Ecto neural progenitor cell (in vitro differentiated cells): ENCODE results near the gene CCDC97.
A peak's percentile ranks its signal among the peaks of the same experiment; 100 is the strongest.

Experiments used
- DNase-seq: peaks from one replicate; pipeline ENCODE4 v3.0.0-alpha.2; 2018; ENCODE audit warnings: low spot score

CCDC97 gene

DNA sequence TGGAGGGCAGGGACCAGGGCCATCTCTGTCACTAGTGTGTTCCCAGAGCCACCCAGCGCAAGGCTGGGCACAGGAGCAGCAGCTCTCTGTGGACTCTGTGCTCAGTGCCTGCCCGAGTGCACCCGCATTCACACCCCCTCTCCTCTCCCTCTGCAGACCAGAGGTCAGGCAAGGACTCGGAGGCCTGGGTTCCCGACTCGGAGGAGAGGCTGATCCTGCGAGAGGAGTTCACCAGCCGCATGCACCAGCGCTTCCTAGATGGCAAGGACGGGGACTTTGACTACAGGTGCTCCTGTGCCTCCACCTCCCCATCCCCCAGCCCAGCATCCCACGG, 10.2 kb downstream of the CCDC97 start:
- DNase-seq, result no peak

DNA sequence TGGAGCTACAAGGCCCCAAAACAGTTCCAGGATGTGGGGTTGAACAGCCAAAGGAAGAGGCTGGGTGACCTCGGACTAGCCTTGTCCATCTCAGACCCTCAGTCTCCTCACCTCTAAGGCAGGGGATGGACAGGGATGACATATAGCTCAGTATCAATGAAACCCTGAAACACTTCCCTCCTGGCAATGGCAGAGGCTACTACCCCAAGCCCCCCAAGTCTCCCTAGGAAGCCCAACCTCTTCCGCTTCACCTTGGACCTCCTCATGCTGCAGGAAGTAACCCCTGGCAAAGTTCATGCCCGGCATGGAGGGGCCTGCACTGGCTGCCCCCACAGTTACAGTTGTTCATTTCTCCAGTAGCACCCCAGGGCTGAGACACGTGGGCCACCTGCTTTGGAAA, 10.6 kb downstream of the CCDC97 start:
- DNase-seq, result no peak

DNA sequence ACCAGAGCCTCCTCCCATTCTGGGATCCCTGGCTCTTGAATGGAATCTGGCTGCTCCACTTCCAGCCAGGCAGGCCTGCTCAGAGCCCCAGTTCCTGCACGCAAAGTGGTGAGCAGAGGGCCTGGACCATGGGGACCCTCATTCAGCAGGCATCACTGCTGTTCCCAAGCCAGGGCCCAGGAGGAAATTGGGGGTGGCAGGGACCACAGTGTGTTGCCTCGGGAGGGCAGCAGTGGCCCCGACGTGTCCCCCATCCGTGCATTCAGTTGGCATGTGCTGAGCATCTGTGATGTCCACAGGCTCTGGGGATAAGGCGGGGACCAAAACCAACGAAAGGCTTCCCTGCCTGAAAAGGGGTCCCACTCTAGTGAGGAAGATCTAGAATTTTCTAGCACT, 11.2 kb downstream of the CCDC97 start:
- no peak for DNase-seq

DNA sequence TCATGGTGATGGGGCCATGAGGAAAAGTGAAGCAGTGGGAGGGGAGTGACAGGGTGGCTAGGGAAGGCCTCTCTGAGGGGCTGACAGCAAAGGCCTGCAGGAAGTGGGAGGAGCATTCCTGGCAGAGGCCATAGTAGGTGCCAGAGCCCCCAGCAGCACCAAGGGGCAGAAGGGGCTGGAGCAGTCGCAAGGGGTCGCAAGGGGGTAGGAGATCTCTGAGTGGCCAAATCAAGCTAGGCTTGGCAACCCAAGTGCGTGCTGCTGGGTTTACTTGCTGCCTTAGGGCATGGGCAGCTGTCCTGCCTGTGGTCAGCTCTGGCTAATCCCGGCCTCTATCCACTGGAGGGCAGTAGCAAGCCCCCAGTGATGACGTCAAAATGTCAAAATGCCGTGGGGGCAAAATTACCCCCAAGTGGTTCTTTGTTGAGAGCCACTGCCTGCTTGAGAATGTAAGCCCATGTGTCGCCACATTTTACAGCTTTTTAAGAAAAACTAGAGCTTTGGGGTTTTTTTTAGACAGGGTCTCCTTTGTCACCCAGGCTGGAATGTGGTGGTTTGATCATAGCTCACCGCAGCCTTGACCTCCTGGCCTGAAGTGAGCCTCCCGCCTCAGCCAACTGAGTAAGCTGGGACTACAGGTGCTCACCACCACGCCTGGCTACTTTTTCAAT, 11.8 kb downstream of the CCDC97 start:
- DNase-seq, result peak; percentile 73

DNA sequence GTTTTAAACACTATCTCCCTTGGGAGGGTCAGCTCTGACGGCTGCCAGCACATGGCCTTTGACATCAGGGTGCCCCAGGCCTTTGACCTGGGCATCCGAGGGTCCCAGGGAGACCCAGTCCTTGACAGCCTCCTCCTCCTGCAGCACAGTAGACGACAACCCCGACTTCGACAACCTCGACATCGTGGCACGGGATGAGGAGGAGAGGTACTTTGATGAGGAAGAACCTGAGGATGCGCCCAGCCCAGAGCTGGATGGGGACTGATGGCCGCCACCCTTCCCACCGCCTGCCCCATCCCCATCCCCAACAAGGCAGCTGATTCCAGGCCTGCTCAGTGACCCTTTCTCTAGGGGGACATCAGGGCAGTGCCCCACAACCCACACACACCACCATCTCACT, 12.5 kb downstream of the CCDC97 start:
- no peak for DNase-seq

DNA sequence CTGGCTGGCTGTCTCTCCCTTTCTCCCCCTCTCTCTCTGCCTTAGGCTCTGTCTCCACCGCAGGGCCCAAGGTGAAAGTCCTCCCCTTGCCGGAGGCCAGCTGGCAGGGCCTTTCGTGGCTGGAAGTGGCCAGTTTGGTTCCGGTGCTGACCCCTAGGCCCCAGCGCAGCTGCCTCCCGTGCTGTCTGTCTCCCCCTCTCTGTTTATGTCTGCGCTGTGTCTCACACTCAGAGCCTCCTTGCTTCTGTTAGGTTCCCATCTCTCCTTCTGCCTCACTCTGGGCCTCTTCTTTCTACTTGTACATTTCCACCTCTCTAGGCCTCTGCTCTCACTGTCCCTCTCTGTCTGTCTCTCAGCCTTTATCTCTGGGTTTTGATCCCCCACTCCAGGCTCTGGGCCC, 13.1 kb downstream of the CCDC97 start:
- DNase-seq, result no peak

DNA sequence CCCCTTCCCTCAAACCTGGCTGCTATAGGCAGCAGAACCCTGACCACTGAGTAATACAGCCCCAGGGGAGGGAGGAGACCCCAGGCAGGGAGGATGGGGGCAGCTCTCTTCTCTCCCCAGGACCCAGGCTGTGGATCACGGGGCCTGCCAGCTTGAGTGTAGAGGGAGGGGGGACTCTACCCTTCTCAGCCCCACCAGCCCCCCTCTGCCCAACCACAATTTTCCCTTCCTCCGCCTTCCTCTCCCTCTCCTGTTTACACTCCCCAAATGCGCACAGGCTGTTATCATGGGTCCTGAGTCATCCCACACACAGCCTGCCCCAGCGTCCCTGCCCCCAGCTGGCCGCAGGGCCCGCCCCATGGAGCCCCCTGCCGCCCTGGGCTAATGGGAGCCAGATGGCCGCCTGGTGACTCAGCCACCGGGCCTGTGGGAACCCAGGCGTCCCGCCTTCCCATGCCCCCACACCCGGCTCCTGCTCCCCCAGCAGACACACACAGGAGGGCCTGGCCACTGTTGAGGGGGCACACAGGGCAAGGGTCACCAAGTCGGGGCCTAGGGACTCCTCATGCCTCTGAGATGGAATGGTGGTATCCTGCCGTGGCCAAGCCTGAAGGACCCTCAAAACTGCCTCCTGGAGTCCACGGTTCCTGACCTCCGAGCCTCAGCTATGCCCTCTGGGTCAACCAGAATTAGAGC, 13.6 kb downstream of the CCDC97 start:
- no peak for DNase-seq

DNA sequence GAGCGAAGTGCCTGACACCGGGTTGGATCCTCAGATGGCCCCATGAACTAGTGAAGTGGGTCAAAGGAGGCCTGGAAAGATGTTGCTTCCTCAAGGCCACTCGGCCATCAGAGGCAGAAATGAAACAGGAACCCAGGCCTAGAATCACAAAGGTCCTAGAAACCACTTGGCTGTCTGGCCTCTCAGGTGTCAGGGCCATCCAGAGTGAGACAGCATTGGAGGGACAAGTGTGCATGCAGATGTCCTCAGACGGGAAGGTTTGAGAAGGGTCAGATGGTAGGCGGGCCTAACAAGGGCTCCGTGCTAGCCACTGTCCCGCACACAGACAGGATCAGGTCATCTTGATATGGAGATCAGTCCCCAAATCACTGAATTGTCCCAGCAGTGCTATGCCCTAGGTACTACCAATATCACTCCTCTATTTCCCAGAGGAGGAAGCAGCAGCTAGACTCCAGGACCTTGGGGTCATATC, 14.3 kb downstream of the CCDC97 start:
- DNase-seq, result no peak

DNA sequence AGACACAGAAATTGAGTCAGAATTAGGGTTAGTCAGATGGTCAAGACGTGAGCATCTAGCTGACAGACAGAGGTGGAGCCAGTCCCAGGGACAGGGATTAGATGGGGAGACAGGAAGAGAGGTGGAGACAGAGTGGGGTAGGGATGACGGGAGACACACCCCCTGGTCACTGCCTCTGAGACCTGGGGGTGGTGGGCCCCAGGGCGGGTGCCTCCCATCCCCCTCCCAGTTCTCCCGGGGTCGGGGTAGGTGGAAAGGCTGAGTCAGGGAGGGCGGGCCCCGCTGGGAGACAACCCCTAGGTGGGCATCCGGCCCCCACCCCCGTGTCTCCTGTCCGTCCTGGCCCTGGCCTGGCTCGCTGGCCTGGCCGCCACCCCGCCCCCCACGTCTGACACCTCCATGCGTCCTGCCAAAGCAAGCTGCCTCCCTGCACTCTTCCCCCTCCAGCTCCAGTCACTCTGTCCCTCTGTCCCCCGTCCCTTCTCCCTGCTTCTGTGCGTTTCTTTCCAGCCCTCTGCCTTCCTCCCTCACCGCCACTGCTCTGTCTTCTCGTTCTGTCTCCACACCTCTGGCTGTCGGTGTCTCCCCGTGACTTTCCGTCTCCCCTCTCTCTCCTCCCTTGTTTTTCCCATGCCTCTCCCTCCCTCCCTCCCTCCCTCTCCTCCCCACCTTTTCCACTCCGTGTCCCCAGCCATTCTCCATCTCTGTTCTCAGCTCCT, 15.1 kb downstream of the CCDC97 start:
- no peak for DNase-seq

DNA sequence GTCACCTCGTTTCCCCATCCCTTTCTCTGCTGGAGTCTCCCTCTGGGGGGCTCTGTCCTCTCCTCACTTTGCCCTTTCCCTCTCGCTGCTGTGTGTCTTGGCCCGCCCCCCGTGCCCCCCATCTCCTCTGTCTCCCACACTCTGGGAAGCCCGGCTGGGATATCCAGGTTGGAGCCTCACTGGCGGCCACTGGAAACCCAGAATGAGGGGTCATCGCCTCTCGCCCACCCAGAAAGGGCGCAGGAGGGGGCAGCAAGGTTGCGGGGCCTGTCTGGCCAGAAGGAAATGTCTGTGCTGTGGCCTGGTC, 15.6 kb downstream of the CCDC97 start:
- DNase-seq, result no peak

DNA sequence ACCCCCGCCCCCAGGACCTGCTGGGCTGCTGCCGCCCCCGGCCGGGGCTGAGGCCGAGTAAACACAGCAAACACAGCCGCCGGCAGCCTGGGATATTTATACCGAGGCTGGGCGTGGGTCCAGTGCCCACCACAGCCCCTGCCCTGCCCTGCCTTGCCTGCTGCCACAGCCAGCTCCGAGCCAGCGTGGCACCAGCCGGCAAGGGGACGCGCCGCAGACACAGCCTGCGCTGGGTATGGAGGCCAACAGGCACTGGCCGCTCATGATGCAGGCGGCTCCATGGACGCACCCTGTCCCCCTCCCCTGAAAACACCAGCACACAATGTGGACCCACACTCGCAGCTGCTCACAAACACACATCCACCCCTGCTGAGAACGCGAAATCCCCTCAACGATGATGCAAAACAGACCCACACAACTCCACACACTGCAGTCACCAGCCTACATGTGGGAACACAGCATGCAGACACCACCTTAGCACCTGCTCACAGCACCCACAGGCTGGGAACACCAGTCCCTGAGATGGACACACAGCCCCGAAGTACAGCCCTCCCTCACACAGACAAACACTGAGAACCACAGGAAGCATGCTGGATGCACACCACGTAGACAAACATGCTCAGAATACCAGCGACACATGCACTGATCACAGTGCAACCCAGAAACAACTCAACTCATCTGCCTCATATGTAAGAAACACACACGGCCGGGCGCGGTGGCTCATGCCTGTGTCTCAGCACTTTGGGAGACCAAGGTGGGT, 16.2 kb downstream of the CCDC97 start:
- DNase-seq, result no peak

DNA sequence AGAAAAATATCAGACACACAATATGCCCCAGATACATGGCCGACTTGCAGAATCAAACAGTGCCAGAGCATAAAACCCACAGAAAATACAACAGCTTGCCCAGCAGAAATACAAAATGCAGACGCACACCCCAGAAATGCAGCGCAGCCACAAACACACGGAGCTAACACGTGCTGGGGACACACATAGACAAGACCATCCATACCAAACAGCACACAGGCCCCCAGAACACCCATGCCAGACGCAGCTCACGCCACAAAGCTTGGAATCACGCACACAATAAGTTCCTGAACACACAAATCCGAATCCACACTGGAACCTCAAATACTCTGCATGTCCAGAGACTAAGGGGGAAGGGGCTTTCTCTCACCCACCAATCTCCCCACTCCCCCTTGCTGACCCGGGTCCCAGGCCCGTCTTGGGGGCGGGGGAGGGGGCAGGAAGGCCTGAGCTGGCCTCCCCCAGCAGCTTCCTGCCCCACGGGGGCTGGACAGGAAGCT, 17.2 kb downstream of the CCDC97 start:
- DNase-seq, result no peak

DNA sequence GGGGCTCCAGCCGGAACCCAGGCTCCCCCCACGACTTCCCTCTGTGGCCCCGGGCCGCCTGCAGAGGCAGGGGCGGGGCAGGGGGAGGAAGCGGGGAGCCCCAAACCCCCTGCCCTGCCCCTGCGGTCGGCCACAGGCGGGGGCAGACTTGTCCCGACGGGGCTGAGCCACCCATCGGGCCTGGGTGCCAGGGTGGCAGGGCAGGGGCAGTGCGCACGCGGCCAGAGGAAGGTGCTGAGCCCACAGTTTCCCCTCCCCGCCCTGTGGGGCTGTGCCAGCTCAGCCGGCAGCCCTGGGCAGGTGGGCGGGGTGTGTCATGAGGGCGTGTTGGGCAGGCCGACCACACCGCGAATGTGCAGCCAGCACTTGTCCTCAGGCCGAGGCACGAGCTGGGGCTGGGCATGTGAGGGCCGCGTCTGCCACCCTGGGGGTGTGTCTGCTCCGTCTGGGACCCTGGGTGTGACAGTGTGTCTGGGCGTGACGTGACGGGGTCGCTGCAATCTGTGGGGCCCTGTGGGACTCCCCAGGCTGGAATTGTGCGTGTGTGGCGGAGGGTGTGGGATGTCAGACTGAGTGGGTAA, 17.7 kb downstream of the CCDC97 start:
- DNase-seq, result no peak

DNA sequence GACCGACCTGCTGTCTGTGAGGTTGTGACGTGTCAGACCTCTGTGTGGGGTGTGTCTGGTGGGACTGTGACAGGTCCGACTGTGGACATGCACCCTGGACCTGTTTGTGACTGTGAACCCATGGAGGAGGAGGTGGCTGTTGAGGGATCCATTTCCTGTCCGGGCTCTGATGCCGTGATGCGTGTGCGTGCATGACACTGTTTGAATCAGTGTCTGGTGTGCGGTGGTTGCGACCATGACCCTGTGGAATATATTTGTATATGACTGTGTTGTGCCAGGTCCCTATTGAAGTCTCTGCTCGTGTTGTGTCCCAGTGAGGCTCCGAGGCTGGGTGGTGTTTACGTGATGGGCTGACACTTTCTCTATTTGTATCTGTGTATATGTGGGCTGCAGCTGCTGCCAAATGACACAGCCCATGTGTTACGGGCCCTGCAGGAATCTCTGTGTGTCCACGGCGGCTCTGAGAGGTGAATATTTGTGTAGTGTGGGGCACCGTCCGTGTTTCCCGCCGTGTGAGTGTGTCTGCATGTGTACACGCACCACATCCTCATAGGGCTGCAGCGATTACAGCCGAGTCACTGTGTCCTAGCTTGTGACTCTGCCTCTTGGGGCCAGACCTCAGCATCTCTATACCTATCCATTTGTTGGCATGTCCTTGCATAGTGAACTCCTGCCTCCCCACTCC, 18.3 kb downstream of the CCDC97 start:
- no peak for DNase-seq

DNA sequence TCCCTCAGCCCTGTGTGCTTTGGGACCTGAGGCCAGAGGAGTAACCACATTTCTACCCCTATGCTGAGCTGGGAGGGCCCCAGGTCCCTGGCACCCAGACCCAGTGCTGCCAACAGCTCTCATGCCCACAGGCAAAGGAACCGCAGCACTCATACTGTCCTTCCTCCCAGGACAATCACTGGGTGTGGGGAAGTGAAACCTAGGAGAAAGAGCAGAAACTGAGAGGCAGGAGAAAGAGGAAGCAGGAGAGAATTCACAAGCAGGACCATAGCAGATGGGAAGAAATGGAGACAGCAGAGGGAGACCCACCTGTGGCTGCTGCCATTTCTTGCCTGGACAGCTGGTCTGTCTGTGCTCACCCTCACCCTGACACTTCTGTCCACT, 18.9 kb downstream of the CCDC97 start:
- DNase-seq, result no peak

DNA sequence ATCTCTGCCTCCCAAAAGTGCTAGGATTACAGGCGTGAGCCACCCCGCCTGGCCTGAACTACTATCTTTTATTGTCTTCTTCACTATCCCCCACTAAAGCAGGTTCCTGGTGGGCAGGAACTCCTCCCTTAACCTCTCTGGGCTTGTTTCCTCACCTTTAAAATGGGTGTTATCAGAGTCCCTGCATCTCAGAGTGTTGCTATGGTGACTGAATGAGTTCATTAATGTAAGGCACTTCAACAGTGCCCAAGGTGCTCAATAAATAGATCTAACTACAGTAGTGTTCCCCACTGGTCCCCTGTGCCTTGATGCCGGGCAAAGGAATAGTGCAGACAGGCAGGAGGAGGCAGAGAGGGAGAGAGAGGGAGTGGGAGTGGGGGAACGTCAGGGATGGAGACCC, 20.5 kb downstream of the CCDC97 start:
- no peak for DNase-seq

DNA sequence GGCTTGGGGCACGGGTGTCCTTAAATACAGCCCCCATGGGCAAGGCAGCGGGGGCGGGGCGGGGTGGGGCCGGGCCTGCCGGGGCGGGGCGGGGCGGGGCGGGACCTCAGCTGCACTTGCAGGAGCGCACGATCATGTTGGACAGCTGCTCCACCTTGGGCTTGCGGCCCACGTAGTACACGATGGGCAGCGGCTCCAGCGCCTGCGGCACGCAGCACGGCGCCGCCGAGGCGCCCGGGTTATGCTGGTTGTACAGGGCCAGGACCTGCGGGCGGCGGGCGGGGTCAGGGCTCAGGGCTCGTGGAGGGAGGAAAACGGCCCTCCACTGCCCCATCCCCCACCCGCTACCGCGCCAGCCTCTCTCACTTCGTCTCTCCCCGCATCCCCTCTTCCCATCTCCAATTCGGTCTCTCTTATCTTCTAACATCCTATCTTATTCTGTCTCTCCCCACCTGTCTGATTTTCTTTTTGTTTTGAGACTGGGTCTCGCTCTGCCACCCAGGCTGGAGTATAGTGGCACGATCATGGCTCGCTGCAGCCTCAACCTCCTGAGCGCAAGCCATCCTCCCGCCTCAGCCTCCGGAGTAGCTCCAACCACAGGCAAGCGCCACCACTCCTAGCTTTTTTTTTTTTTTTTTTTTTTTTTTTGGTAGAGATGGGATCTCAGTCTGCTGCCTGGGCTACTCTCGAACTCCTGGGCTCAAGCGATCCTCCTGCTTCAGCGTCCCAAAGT, 21.1 kb downstream of the CCDC97 start:
- no peak for DNase-seq

DNA sequence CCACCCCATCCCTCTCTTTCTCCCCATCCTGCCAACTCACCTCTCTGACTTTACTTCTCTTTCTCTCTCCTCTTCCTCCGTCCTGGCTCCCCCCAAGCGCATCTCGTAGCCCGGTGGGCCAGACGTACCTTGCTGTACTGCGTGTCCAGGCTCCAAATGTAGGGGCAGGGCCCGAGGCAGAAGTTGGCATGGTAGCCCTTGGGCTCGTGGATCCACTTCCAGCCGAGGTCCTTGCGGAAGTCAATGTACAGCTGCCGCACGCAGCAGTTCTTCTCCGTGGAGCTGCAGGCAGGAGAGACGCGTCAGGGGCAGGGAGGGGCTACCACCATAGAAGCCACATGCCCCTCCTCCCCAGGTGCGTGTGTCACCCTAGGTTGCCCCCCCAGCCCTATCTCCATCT, 22.0 kb downstream of the CCDC97 start:
- no peak for DNase-seq

DNA sequence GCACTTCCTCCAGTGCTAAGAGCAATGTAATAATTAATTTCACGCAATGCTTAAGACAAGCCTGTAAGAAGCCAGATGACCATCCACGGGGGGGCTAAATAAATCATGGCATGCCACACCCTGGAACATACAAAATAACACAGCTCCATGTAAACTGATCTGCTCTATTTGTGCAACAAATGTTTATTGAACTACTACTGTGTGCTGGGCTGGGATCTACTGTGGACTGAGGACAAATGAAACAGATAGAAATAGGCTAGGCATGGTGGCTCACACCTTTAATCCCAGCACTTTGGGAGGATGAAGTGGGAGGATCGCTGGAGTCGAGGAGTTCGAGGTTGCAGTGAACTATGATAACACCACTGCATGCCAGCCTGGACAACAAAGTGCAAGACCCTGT, 22.5 kb downstream of the CCDC97 start:
- DNase-seq, result no peak

DNA sequence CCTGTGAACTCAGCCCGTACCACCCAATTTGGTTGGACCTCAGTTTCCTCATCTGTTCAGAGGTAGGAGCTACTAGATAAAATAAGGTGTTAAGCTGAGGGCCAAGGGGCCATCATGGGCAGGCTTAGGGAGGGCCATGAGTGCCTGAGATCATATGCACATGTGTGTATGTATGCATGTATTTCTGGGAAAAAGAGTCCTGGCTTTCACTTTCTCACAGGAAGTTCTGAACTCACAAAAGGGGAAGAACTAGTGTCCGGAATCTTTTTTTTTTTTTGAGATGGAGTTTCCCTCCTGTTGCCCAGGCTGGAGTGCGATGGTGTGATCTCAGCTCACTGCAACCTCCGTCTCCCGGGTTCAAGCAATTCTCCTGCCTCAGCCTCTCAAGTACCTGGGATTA, 24.8 kb downstream of the CCDC97 start:
- no peak for DNase-seq

DNA sequence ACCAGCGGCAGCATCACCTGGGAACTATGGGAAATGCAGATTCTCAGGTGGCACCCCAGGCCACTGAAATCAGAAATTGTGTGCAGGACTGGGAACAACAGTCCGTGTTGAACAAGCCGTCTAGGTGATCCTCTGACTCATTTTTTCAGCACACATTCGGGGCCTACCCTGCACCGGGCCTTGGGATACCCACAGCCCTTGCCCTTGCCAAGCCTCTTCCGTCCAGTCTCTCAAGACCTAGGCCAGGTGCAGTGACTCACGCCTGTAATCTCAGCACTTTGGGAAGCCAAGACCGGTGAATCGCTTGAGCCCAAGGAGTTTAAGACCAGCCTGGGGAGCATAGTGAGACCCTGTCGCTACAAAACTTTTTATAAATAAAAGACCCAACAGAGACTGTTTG, 25.5 kb downstream of the CCDC97 start:
- DNase-seq, result no peak
